WTC11 (cell line): ENCODE data around the gene TRAPPC4.

ENCODE experiments used
- ATF2 ChIP-seq: sonication (generic); formaldehyde crosslinking; IDR thresholded peaks from 2 replicates; pipeline ENCODE4 v1.8.1; 2022; ENCODE audit warnings: low read depth, missing genetic modification reagents, borderline replicate concordance
- CTCF ChIP-seq: fragments of 200-600 bp; IDR thresholded peaks from 2 replicates; pipeline ENCODE4 v1.8.0; 2022; ENCODE audit warnings: antibody characterized with exemption
- E2F4 ChIP-seq: sonication (generic); formaldehyde crosslinking; IDR thresholded peaks from 2 replicates; pipeline ENCODE4 v1.8.1; 2022; ENCODE audit warnings: low read depth, mild to moderate bottlenecking, moderate library complexity, missing genetic modification reagents, borderline replicate concordance
- ESRRA ChIP-seq: sonication (generic); formaldehyde crosslinking; IDR thresholded peaks from 2 replicates; pipeline ENCODE4 v1.8.1; 2022; ENCODE audit warnings: mild to moderate bottlenecking, missing genetic modification reagents, borderline replicate concordance
- FOXJ3 ChIP-seq: sonication (generic); formaldehyde crosslinking; IDR thresholded peaks from 2 replicates; pipeline ENCODE4 v1.9.0; 2021; ENCODE audit warnings: missing genetic modification reagents, mild to moderate bottlenecking, borderline replicate concordance
- NR3C1 ChIP-seq: sonication (generic); formaldehyde crosslinking; conservative IDR thresholded peaks from 2 replicates; pipeline ENCODE4 v1.8.1; 2023; ENCODE audit warnings: low read depth, mild to moderate bottlenecking, missing genetic modification reagents

- no peak for TF ChIP-seq CTCF
- TF ChIP-seq NR3C1 (CRISPR knock-in tag) = no peak
- no peak for TF ChIP-seq FOXJ3 (CRISPR knock-in tag)
- TF ChIP-seq ATF2 (CRISPR knock-in tag) = no peak
- TF ChIP-seq ESRRA (CRISPR knock-in tag) = no peak
- TF ChIP-seq E2F4 (CRISPR knock-in tag) = no peak
These were observed 27.9 kb downstream of the TRAPPC4 start for GRCh38 chr11:119046489-119046888.
